HG02610 (cell line): Measurements from ENCODE around the gene DDX60.
"Not testable (repeated sequence)": the region's sequence is repeated elsewhere in the genome, so short reads cannot be mapped to it uniquely, and the experiment has no call there.

ENCODE experiments used
- ATAC-seq: cut with Tn5 transposase; IDR thresholded peaks from one replicate; pipeline ENCODE4 v1.9.1; 2021; ENCODE audit warnings: mild to moderate bottlenecking, moderate library complexity; ENCODE audit not compliant: unreplicated experiment

The DDX60 gene

GRCh38 chr4:168213511-168213910, 105.0 kb downstream of the DDX60 start:
- not testable (repeated sequence) for ATAC-seq

- no peak for ATAC-seq
Measured at GRCh38 chr4:168212656-168213055, 105.9 kb downstream of the DDX60 start.

GRCh38 chr4:168208957-168209614, 109.5 kb downstream of the DDX60 start:
- no peak for ATAC-seq

- ATAC-seq, result no peak
Measured at GRCh38 chr4:168203233-168203911, 115.2 kb downstream of the DDX60 start.

GRCh38 chr4:168200685-168201084, 117.9 kb downstream of the DDX60 start:
- ATAC-seq, result no peak

- ATAC-seq, result peak; percentile 64
Measured at GRCh38 chr4:168199260-168199957, 119.1 kb downstream of the DDX60 start.

GRCh38 chr4:168197926-168198325, 120.6 kb downstream of the DDX60 start:
- no peak for ATAC-seq

- peak; percentile 82 for ATAC-seq
Measured at GRCh38 chr4:168188754-168189153, 129.8 kb downstream of the DDX60 start.

- no peak for ATAC-seq
Measured at GRCh38 chr4:168183717-168184571, 134.6 kb downstream of the DDX60 start.

- ATAC-seq, result no peak
Measured at GRCh38 chr4:168177546-168178149, 140.9 kb downstream of the DDX60 start.

- ATAC-seq, result no peak
Measured at GRCh38 chr4:168174308-168174707, 144.2 kb downstream of the DDX60 start.

- ATAC-seq, result peak; percentile 80
Measured at GRCh38 chr4:168167714-168168284, 150.8 kb downstream of the DDX60 start.
